ENCODE data around the gene SLC26A8.
"Not testable (repeated sequence)": the region's sequence is repeated elsewhere in the genome, so short reads cannot be mapped to it uniquely, and the experiment has no call there.

- TF ChIP-seq POLR2A, EP300, POLR2AphosphoS5 (IDR thresholded peaks at IDR 0.05): not testable (repeated sequence)
- TF ChIP-seq, protein P1, sequence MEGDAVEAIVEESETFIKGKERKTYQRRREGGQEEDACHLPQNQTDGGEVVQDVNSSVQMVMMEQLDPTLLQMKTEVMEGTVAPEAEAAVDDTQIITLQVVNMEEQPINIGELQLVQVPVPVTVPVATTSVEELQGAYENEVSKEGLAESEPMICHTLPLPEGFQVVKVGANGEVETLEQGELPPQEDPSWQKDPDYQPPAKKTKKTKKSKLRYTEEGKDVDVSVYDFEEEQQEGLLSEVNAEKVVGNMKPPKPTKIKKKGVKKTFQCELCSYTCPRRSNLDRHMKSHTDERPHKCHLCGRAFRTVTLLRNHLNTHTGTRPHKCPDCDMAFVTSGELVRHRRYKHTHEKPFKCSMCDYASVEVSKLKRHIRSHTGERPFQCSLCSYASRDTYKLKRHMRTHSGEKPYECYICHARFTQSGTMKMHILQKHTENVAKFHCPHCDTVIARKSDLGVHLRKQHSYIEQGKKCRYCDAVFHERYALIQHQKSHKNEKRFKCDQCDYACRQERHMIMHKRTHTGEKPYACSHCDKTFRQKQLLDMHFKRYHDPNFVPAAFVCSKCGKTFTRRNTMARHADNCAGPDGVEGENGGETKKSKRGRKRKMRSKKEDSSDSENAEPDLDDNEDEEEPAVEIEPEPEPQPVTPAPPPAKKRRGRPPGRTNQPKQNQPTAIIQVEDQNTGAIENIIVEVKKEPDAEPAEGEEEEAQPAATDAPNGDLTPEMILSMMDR (IDR thresholded peaks at IDR 0.05): not testable (repeated sequence)
These were observed 115.6 kb downstream of the SLC26A8 start for GRCh38 chr6:35908753-35909401.

Data from stomach (tissue), 4 donors.